ENCODE measurements around the gene TOX2. TPM values are rescaled to one million over a fixed set of nuclear protein-coding genes. Genes with fewer than 3 reads are reported as not detected.

Gene TOX2
- total RNA-seq, 1 donor = 1.1 TPM

GRCh38 chr20:43893930-43894329 is 20.7 kb upstream of the TOX2 start:
- Histone ChIP-seq H3K4me3 (ENCODE audit: insufficient read depth, low read length) (no peak overlapping the region), H3K36me3 (ENCODE audit: insufficient read depth, low read length) (no peaks in the 10 kb centered on the region), H2AFZ (ENCODE audit: low read length) (no peak overlapping the region), H3K4me1 (ENCODE audit: insufficient read depth, low read length) (peaks cover 24% of the 10 kb centered on the region), H3K27ac (ENCODE audit: low read depth, low read length) (no peak overlapping the region), H4K20me1 (ENCODE audit: insufficient read depth, low read length) (no peaks in the 10 kb centered on the region), H3K4me2 (ENCODE audit: insufficient read depth, low read length) (peak overlapping the region; percentile 53), H3K79me2 (ENCODE audit: insufficient read depth, low read length) (no peaks in the 10 kb centered on the region), H3K27me3 (ENCODE audit: insufficient read depth, low read length) (no peaks in the 10 kb centered on the region), H3K9me3 (ENCODE audit: low read depth, low read length) (no peaks in the 10 kb centered on the region)
- no peak for TF ChIP-seq CTCF (IDR thresholded peaks at IDR 0.05; ENCODE audit: extremely low read depth, low read depth, low read length)
- no peak for DNase-seq (ENCODE audit: insufficient read length, low spot score, missing footprints)

GRCh38 chr20:43894491-43894890 is 20.2 kb upstream of the TOX2 start:
- Histone ChIP-seq H3K27me3 (ENCODE audit: insufficient read depth, low read length) (no peaks in the 10 kb centered on the region), H2AFZ (ENCODE audit: low read length) (no peak overlapping the region), H3K79me2 (ENCODE audit: insufficient read depth, low read length) (no peaks in the 10 kb centered on the region), H3K36me3 (ENCODE audit: insufficient read depth, low read length) (no peaks in the 10 kb centered on the region), H3K27ac (ENCODE audit: low read depth, low read length) (peak overlapping the region; percentile 12), H4K20me1 (ENCODE audit: insufficient read depth, low read length) (no peaks in the 10 kb centered on the region), H3K4me3 (ENCODE audit: insufficient read depth, low read length) (no peak overlapping the region), H3K4me2 (ENCODE audit: insufficient read depth, low read length) (peak overlapping the region; percentile 53), H3K9me3 (ENCODE audit: low read depth, low read length) (no peaks in the 10 kb centered on the region), H3K4me1 (ENCODE audit: insufficient read depth, low read length) (peaks cover 24% of the 10 kb centered on the region)
- no peak for DNase-seq (ENCODE audit: insufficient read length, low spot score, missing footprints)
- no peak for TF ChIP-seq CTCF (IDR thresholded peaks at IDR 0.05; ENCODE audit: extremely low read depth, low read depth, low read length)

- H3K4me2 ChIP-seq (ENCODE audit: insufficient read depth, low read length) = peak overlapping the region; percentile 53
- H3K27me3 ChIP-seq (ENCODE audit: insufficient read depth, low read length) = no peaks in the 10 kb centered on the region
- peaks cover 28% of the 10 kb centered on the region for H3K4me1 ChIP-seq (ENCODE audit: insufficient read depth, low read length)
- H3K9me3 ChIP-seq (ENCODE audit: low read depth, low read length) = no peaks in the 10 kb centered on the region
- no peak overlapping the region for H3K27ac ChIP-seq (ENCODE audit: low read depth, low read length)
- H3K36me3 ChIP-seq (ENCODE audit: insufficient read depth, low read length) = no peaks in the 10 kb centered on the region
- no peak overlapping the region for H2AFZ ChIP-seq (ENCODE audit: low read length)
- no peaks in the 10 kb centered on the region for H3K79me2 ChIP-seq (ENCODE audit: insufficient read depth, low read length)
- H3K4me3 ChIP-seq (ENCODE audit: insufficient read depth, low read length) = no peak overlapping the region
- H4K20me1 ChIP-seq (ENCODE audit: insufficient read depth, low read length) = no peaks in the 10 kb centered on the region
- DNase-seq (ENCODE audit: insufficient read length, low spot score, missing footprints) = peak; percentile 68
- no peak for TF ChIP-seq CTCF (IDR thresholded peaks at IDR 0.05; ENCODE audit: extremely low read depth, low read depth, low read length)
Observed at GRCh38 chr20:43895235-43895634, 19.4 kb upstream of the TOX2 start.

- Histone ChIP-seq H3K27ac (ENCODE audit: low read depth, low read length) (no peak overlapping the region), H2AFZ (ENCODE audit: low read length) (no peak overlapping the region), H4K20me1 (ENCODE audit: insufficient read depth, low read length) (no peaks in the 10 kb centered on the region), H3K79me2 (ENCODE audit: insufficient read depth, low read length) (no peaks in the 10 kb centered on the region), H3K4me2 (ENCODE audit: insufficient read depth, low read length) (peak overlapping the region; percentile 18), H3K4me3 (ENCODE audit: insufficient read depth, low read length) (no peak overlapping the region), H3K27me3 (ENCODE audit: insufficient read depth, low read length) (no peaks in the 10 kb centered on the region), H3K4me1 (ENCODE audit: insufficient read depth, low read length) (peaks cover 16% of the 10 kb centered on the region), H3K9me3 (ENCODE audit: low read depth, low read length) (peaks cover 2% of the 10 kb centered on the region), H3K36me3 (ENCODE audit: insufficient read depth, low read length) (no peaks in the 10 kb centered on the region)
- DNase-seq (ENCODE audit: insufficient read length, low spot score, missing footprints) = no peak
- TF ChIP-seq CTCF (IDR thresholded peaks at IDR 0.05; ENCODE audit: extremely low read depth, low read depth, low read length) = no peak
Observed at GRCh38 chr20:43899274-43900120, 15.2 kb upstream of the TOX2 start.
